Type B pancreatic cell (in vitro differentiated cells): ENCODE measurements around the gene HYAL3. TPM values are rescaled to one million over a fixed set of nuclear protein-coding genes. Genes with fewer than 3 reads are reported as not detected.

Experiments used
- DNase-seq: peaks from one replicate; pipeline ENCODE4 v3.0.0; 2021; ENCODE audit warnings: mixed read lengths; ENCODE audit not compliant: unreplicated experiment; ENCODE audit errors: extremely low spot score
- H3K27ac Mint-ChIP-seq: 2 replicates; pipeline ENCODE4 v1.8.0; 2021; ENCODE audit warnings: mild to moderate bottlenecking, mixed read lengths
- H3K27me3 Mint-ChIP-seq: 2 replicates; pipeline ENCODE4 v1.8.0; 2021; ENCODE audit warnings: mixed read lengths
- H3K36me3 Mint-ChIP-seq: 2 replicates; pipeline ENCODE4 v1.8.0; 2021; ENCODE audit warnings: mixed read lengths
- H3K4me1 Mint-ChIP-seq: one replicate; pipeline ENCODE4 v1.8.0; 2021; ENCODE audit warnings: mixed read lengths; ENCODE audit not compliant: unreplicated experiment
- H3K4me3 Mint-ChIP-seq: 2 replicates; pipeline ENCODE4 v1.8.0; 2021; ENCODE audit warnings: mild to moderate bottlenecking, mixed read lengths
- H3K9me3 Mint-ChIP-seq: 2 replicates; pipeline ENCODE4 v1.8.0; 2021; ENCODE audit warnings: mixed read lengths
- CTCF ChIP-seq: fragments of 200-600 bp; sonication (generic); conservative IDR thresholded peaks from 2 replicates; pipeline ENCODE4 v1.5.0; 2021; ENCODE audit warnings: antibody characterized with exemption, mild to moderate bottlenecking
- total RNA-seq: library from RNA; stranded (reverse); gene quantifications from 2 replicates; pipeline ENCODE4 v1.2.1, GENCODE V29; 2021; ENCODE audit warnings: low replicate concordance

HYAL3 gene
- total RNA-seq, 1 donor from 2014 or later: 2.9 TPM

- no peak for TF ChIP-seq CTCF
- peak overlapping the region; percentile 36 for H3K4me3 Mint-ChIP-seq
- H3K27me3 Mint-ChIP-seq: peaks cover 53% of the 10 kb centered on the region
- no peak overlapping the region for H3K27ac Mint-ChIP-seq
- H3K4me1 Mint-ChIP-seq: peaks cover 25% of the 10 kb centered on the region
- no peaks in the 10 kb centered on the region for H3K9me3 Mint-ChIP-seq
- no peak for DNase-seq
- peaks cover 4% of the 10 kb centered on the region for H3K36me3 Mint-ChIP-seq
Observed at GRCh38 chr3:50339485-50340146, 40.4 kb upstream of the HYAL3 start.

GRCh38 chr3:50338965-50339364 is 39.8 kb upstream of the HYAL3 start:
- Mint-ChIP-seq H3K36me3 (peaks cover 4% of the 10 kb centered on the region), H3K27ac (peak overlapping the region; percentile 98), H3K4me3 (peak overlapping the region; percentile 98), H3K27me3 (peaks cover 50% of the 10 kb centered on the region), H3K4me1 (peaks cover 25% of the 10 kb centered on the region), H3K9me3 (no peaks in the 10 kb centered on the region)
- no peak for DNase-seq
- no peak for TF ChIP-seq CTCF

GRCh38 chr3:50337175-50337861 is 38.1 kb upstream of the HYAL3 start:
- DNase-seq: peak; percentile 99
- peak overlapping the region; percentile 98 for H3K4me3 Mint-ChIP-seq
- peaks cover 4% of the 10 kb centered on the region for H3K36me3 Mint-ChIP-seq
- no peaks in the 10 kb centered on the region for H3K9me3 Mint-ChIP-seq
- peaks cover 35% of the 10 kb centered on the region for H3K27me3 Mint-ChIP-seq
- TF ChIP-seq CTCF: no peak
- peak overlapping the region; percentile 98 for H3K27ac Mint-ChIP-seq
- H3K4me1 Mint-ChIP-seq: peaks cover 25% of the 10 kb centered on the region

- Mint-ChIP-seq H3K9me3 (no peaks in the 10 kb centered on the region), H3K4me1 (peaks cover 25% of the 10 kb centered on the region), H3K27ac (peak overlapping the region; percentile 98), H3K4me3 (peak overlapping the region; percentile 98), H3K27me3 (peaks cover 28% of the 10 kb centered on the region), H3K36me3 (peaks cover 4% of the 10 kb centered on the region)
- no peak for DNase-seq
- peak; percentile 27 for TF ChIP-seq CTCF
Observed at GRCh38 chr3:50336452-50337174, 37.4 kb upstream of the HYAL3 start.

- Mint-ChIP-seq H3K9me3 (no peaks in the 10 kb centered on the region), H3K36me3 (peaks cover 4% of the 10 kb centered on the region), H3K4me1 (peaks cover 19% of the 10 kb centered on the region), H3K4me3 (no peak overlapping the region), H3K27ac (peak overlapping the region; percentile 39), H3K27me3 (peaks cover 11% of the 10 kb centered on the region)
- TF ChIP-seq CTCF: no peak
- DNase-seq: no peak
Observed at GRCh38 chr3:50334339-50335075, 35.3 kb upstream of the HYAL3 start.
